GM19397 (cell line): Measurements from ENCODE around the gene INPP4A.

Source experiments
- ATAC-seq: cut with Tn5 transposase; IDR thresholded peaks from one replicate; pipeline ENCODE4 v1.9.1; 2021; ENCODE audit warnings: mild to moderate bottlenecking, moderate library complexity; ENCODE audit not compliant: unreplicated experiment

INPP4A gene

GRCh38 chr2:98537390-98538126, 92.9 kb downstream of the INPP4A start:
- no peak for ATAC-seq

- no peak for ATAC-seq
These were observed 93.8 kb downstream of the INPP4A start for GRCh38 chr2:98538280-98539041.

DNA sequence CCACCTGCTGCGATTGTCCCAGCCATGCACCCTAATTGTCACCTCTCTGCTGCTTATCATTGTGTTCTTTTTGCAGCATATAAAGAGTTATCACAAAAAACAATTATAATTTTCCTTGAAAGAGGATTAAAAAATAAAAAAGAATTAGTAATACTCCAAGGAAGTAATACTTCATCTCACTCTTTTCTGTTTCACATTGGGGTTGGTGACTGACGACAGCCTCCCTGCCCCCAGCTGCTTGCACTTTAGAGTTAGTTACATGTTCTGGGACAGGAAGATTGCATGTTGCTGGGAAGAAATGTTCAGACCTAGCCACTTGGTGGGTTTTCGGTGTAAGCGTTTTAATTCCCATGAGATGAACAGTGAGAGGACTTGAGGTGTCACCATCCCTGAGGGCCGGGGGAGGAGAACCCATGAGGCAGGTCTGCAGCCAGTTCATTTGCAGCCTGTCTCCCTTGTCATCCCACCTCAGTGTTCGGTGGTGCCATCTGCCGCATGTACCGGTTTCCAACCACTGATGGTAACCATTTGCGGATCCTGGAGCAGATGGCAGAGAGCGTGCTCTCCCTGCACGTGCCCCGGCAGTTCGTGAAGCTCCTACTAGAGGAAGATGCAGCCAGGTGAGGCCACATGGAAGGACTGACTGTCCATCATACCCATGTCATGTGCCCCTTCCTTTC, 94.5 kb downstream of the INPP4A start:
- no peak for ATAC-seq

GRCh38 chr2:98540536-98540935, 95.9 kb downstream of the INPP4A start:
- ATAC-seq, result no peak

- ATAC-seq, result no peak
These were observed 96.8 kb downstream of the INPP4A start for GRCh38 chr2:98541489-98541888.

DNA sequence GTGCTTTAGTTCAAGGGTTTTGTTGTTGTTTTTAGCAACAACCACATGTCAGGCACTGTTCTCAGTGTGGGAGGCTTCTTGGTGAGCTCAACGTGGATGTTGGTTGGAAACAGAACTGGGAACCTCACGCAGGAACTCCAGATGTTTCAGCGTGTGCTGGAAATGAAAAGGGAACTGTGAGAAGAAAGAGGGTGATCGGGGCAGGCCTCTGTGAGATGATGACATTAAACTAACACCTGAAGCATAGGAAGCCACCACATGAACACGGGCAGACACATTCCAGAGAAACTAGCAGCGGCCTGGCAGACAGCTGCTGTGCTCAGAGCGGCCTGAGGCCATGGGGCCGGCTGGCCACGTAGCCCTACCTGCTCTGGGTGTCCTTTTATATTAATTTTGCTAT, 97.2 kb downstream of the INPP4A start:
- ATAC-seq, result no peak

GRCh38 chr2:98543214-98543613, 98.6 kb downstream of the INPP4A start:
- ATAC-seq, result no peak

DNA sequence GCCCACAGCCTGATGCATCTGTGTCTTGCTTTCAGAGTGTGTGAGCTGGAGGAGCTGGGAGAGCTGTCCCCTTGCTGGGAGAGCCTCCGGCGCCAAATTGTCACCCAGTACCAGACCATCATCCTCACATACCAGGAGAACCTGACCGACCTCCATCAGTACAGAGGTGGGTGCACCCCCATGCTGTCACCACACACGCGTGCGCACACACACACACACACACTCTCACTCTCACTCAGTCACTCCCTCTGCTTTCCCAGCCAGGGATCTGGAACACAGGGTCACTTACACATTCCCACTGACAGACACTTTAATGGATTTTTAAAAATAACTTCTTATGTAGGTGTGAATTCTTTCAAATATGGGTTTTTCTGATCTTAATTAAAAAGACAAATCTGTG, 99.2 kb downstream of the INPP4A start:
- ATAC-seq, result no peak

GRCh38 chr2:98545591-98545990, 100.9 kb downstream of the INPP4A start:
- ATAC-seq, result no peak

DNA sequence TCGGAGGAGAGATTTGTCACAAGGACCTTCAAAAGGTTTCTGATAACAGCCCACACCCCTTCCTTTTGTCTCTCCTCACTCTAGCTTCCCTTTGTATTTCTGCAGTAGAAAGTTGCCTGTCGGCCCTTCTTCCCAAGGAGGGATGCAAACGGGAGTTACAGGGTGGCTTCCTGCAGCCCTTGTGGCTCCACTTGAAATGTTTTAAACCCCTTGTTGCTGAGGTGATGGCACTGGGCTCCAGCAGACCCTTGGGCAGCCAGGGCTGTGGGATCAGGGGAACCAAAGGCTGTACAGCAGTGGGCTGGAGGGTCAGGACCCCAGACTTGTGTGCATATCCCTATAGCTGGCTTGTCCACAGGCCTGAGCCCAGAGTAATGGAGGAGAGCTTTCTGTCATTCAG, 101.5 kb downstream of the INPP4A start:
- ATAC-seq, result no peak

- ATAC-seq, result no peak
These were observed 102.6 kb downstream of the INPP4A start for GRCh38 chr2:98547092-98547790.

DNA sequence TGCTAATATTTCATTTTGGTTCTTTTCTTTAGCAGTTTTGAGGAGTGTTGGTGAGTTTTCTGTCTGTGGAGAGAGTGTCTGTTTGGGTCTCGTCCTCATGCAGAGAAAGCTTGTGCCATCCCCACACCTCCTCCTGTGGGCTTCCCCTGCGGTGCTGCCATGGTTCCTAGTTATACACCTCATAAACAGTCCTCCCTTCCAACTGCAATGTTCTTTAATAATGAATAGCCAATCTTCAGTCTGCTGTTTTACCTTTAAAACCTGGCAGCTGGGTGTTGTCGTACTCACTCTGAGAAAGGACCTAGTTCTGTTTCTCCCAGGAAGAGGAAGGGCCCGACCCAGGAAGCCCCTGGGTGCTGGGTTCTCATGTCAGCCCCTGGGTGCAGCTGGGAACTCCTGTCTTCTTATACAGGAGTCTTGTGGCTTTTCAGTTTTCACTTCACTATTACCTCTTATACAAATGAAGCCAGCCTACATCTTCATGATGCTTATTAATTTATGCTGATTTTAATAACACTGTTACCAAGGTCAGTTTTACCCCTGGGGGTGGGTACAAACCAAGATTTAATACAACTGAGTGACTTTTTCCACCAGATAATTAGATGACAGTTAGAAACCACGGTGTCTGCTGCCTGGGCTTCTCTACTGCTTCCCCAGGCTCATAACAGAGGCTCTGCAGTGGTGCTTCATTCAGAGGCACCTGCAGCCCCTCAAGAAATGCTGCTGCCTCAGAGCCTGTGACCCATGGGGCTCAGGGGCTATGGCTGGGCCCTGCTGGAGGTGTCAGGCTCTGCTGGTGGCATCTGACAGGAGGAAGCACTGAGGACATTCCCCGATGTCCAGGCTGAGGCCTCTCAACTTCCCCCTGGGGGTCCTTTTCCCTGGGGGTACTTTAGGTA, 104.5 kb downstream of the INPP4A start:
- ATAC-seq, result peak; percentile 41

DNA sequence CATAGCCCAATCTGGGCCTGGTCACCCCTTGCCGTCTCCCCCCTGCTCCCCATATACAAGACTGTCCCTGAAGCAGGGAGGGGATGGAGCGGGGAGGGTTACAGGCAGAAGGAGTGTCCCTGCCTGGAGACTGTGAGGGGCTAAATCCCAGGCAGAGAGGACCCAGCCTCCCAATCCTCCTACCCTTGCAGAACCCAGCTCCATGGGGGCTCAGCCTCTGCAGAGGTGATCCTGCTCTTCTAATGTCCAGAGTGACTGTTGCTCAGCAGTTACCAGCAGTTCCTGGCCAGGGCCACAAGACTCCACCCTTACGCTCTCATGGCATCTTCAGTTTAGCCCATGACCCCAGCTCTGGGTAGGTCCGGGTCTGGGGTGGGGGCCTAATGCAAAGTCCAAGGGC, 105.5 kb downstream of the INPP4A start:
- ATAC-seq, result no peak

DNA sequence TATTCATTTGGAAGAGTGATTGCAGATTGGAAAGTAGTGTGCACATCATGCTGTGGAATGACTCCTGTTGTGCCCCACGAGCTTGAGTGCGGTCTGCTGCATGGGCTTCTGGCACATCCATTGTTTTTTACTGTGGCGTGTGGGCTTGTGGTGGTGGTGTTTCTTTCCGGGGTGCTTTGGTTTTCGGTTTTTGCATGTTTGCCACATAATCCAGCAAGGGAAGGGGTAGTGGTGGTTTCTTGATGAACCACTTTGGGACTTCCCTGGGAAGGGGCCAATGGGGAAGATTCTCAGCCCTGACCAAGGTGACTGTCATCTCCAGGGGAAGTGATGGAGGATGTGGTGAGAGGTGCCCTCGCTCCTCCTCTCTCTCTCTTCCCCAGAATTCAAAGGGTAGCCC, 106.7 kb downstream of the INPP4A start:
- no peak for ATAC-seq

DNA sequence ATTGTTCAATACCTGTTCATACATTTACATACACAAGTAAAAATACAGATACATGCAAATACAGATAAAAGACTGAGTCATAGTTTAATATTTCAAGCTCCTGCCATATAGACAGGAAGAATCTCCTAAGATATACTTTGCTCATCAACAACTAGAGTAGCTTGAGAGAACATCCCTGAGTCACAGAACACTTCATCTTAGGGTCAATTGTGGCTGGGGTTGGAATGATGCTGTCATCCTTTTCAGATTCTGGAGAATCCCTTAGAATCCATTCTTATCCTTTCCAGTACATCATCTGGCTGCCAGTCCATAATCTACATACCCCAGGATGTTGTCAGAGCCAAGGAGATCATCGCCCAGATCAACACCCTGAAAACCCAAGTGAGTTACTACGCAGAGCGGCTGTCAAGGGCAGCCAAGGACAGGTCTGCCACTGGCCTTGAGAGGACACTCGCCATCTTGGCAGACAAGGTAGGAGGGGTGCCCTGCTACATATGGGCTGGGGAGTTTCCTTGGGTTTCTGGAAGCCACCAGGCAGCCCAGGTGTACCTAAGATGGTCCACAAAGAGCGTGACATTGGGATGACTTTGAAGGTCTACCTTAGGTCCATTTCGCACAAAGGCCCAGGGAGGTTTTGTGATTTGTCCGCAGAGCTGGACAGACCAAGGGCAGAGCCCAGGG, 108.0 kb downstream of the INPP4A start:
- ATAC-seq, result no peak

GRCh38 chr2:98554116-98554861, 109.6 kb downstream of the INPP4A start:
- no peak for ATAC-seq

GRCh38 chr2:98555696-98556095, 111.0 kb downstream of the INPP4A start:
- no peak for ATAC-seq

DNA sequence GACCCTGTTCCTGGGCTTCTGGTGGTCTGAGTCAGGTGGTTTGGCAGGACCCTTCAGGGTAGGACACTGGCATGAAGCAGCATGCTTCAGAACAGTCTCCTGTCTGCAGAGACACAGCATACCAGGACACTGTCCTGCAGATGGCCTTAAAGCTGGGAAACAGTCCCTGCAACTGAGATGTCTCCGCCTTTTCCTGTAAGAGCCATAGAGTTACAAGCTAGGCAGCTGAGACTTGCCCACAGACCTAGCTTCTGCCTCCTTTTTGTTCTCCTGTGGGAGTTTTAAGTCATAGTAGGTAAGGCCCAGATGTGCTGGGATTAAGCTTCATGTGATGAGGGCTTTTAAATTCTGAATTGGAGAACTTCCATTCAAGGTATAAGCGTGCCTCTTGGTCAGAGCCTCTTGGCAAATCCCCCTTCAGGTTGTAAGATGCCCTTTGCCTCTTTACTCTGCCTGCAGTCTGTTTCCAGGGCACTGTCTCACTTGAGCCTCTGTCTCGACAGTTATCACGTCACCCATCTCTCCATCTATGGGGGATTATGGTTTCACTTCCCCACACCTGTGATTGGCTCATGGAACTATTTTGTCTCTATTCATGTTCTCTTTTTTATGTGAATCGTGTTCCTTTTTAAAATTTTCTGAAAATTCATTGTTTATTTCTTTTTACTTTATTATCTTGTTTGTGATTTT, 111.8 kb downstream of the INPP4A start:
- ATAC-seq, result no peak
